ENCODE measurements around the gene SIGLEC1.

DNA sequence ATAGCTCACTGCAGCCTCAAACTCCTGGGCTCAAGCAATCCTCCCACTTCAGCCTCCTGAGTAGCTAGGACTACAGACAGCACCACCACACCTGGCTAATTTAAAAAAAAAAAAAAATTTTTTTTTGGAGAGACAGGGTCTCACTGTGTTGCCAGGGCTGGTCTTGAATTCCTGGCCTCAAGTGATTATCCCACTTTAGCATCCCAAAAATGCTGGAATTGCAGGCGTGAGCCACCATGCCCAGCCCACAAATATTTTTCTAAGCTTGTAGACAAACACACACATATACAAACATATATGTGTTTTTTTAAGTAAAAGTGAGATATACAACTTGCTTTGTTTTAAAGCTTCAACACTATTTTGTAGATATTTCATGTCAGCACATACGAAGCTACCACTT is 30.9 kb upstream of the SIGLEC1 start:
- TF ChIP-seq, protein P1, sequence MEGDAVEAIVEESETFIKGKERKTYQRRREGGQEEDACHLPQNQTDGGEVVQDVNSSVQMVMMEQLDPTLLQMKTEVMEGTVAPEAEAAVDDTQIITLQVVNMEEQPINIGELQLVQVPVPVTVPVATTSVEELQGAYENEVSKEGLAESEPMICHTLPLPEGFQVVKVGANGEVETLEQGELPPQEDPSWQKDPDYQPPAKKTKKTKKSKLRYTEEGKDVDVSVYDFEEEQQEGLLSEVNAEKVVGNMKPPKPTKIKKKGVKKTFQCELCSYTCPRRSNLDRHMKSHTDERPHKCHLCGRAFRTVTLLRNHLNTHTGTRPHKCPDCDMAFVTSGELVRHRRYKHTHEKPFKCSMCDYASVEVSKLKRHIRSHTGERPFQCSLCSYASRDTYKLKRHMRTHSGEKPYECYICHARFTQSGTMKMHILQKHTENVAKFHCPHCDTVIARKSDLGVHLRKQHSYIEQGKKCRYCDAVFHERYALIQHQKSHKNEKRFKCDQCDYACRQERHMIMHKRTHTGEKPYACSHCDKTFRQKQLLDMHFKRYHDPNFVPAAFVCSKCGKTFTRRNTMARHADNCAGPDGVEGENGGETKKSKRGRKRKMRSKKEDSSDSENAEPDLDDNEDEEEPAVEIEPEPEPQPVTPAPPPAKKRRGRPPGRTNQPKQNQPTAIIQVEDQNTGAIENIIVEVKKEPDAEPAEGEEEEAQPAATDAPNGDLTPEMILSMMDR (IDR thresholded peaks at IDR 0.05; ENCODE audit: insufficient read depth, low read depth, low read length), result no peak
- no peak for TF ChIP-seq EZH2 (IDR thresholded peaks at IDR 0.05; ENCODE audit: insufficient read depth, low read length)

All from astrocyte (in vitro differentiated cells and primary cell).